Vagina (tissue), 2 donors: ENCODE measurements around the gene GSX2. TPM values are rescaled to one million over a fixed set of nuclear protein-coding genes. Genes with fewer than 3 reads are reported as not detected.
A peak's percentile ranks its signal among the peaks of the same experiment; 100 is the strongest.

Experiments
- DNase-seq, 2 donors: peaks; one replicate each; pipeline ENCODE4 v3.0.0-alpha.2; 2017; ENCODE audit errors: extremely low spot score in 2 of 2
- H3K27ac ChIP-seq: fragments of 200-600 bp; sonication (generic); one replicate; pipeline ENCODE4 v1.5.1; 2019
- H3K27me3 ChIP-seq: fragments of 200-600 bp; sonication (generic); one replicate; pipeline ENCODE4 v1.5.1; 2019
- H3K36me3 ChIP-seq, 2 donors: fragments of 200-600 bp; sonication (generic); one replicate each; pipeline ENCODE4 v1.5.1; 2017 to 2019
- H3K4me1 ChIP-seq: fragments of 200-600 bp; sonication (generic); one replicate; pipeline ENCODE4 v1.5.1; 2019
- H3K4me3 ChIP-seq, 2 donors: fragments of 200-600 bp; sonication (generic); 1 replicate in 1 of 2; 2 replicates in 1 of 2; pipeline ENCODE4 v1.5.1; 2016 to 2019
- H3K9me3 ChIP-seq: fragments of 200-600 bp; sonication (generic); one replicate; pipeline ENCODE4 v1.5.1; 2019
- POLR2A ChIP-seq, 2 donors: fragments of 450-650 bp; IDR thresholded peaks; one replicate each; pipeline ENCODE4 v1.6.1; 2017; ENCODE audit warnings: antibody characterized with exemption in 2 of 2, mild to moderate bottlenecking in 2 of 2, moderate library complexity in 2 of 2
- POLR2AphosphoS5 ChIP-seq, 2 donors: sonication (generic); formaldehyde crosslinking; IDR thresholded peaks; one replicate each; pipeline ENCODE4 v1.9.0; 2017; ENCODE audit warnings: antibody characterized with exemption in 2 of 2, mild to moderate bottlenecking in 2 of 2, low read depth in 1 of 2; ENCODE audit not compliant: insufficient read depth in 1 of 2
- intact Hi-C: fragments of 100-400 bp; cut with DNase I; formaldehyde crosslinking; loops from one replicate; pipeline ENCODE4 v1.15.1; 2023
- total RNA-seq: library from RNA; depleted of rRNA; stranded (reverse); fragments of >200 nt; gene quantifications from one replicate; pipeline ENCODE4 v1.2.3, GENCODE V29; 2016
- TF ChIP-seq, protein P1 (sequence below), 3 experiments: fragments of 450-650 bp in 2 of 3; fragments of 200-600 bp in 1 of 3; sonication (generic) in 1 of 3; IDR thresholded peaks; one replicate each; pipeline ENCODE4 v1.5.1; 2017 to 2019; ENCODE audit warnings: antibody characterized with exemption in 3 of 3, mild to moderate bottlenecking in 2 of 3, moderate library complexity in 2 of 3

GSX2 gene
- total RNA-seq, 1 donor from 2014 or later = not detected

DNA sequence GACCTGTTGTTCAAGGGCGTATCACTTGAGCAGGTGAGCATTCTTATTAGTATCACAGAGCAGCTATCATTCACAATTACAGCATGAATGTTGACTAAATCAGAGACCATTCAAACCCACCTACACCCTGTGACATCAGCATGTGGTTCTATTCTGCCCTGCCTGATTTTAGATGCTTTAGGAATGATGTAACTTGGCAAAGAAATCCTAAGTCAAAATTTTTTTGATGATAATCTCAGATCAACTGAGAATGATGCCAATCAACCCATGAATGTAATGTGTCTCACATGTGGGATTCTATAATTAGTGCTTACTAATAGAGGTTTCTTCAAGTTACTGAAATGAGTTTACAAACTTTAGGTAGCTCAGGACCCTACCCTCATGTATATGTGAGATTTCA is 22.2 kb upstream of the GSX2 start:
- Histone ChIP-seq H3K4me1 (peaks cover 5% of the 10 kb centered on the region), H3K9me3 (no peaks in the 10 kb centered on the region), H3K27me3 (no peaks in the 10 kb centered on the region), H3K4me3 (no peak overlapping the region), H3K36me3 (no peaks in the 10 kb centered on the region), H3K27ac (no peak overlapping the region)
- no peak for DNase-seq
- TF ChIP-seq POLR2A (IDR thresholded peaks at IDR 0.05) (no peak), POLR2AphosphoS5 (IDR thresholded peaks at IDR 0.05; ENCODE audit: insufficient read depth in 1 of 2, low read depth in 1 of 2) (no peak)
- TF ChIP-seq, protein P1, sequence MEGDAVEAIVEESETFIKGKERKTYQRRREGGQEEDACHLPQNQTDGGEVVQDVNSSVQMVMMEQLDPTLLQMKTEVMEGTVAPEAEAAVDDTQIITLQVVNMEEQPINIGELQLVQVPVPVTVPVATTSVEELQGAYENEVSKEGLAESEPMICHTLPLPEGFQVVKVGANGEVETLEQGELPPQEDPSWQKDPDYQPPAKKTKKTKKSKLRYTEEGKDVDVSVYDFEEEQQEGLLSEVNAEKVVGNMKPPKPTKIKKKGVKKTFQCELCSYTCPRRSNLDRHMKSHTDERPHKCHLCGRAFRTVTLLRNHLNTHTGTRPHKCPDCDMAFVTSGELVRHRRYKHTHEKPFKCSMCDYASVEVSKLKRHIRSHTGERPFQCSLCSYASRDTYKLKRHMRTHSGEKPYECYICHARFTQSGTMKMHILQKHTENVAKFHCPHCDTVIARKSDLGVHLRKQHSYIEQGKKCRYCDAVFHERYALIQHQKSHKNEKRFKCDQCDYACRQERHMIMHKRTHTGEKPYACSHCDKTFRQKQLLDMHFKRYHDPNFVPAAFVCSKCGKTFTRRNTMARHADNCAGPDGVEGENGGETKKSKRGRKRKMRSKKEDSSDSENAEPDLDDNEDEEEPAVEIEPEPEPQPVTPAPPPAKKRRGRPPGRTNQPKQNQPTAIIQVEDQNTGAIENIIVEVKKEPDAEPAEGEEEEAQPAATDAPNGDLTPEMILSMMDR (IDR thresholded peaks at IDR 0.05) = no peak
- intact Hi-C loops = no loop called here

DNA sequence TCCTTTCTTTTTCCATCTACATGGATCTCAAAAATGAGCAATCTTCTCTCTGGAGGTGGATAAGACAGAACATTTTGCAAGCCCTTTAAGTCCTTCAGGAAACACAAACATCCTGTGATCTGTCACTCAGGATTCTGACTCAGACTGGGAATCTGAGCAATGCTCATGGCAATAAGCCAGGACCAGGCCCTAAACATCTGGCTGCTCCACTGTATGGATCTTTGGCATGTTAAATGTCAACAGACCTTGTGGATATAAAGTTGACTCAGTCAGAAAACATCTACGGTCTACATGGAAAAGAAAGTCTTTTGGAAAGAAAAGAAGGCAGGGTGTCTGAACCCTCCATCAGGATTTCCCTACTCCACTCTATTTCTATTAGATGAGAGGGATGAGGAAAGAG is 17.8 kb upstream of the GSX2 start:
- TF ChIP-seq POLR2A (IDR thresholded peaks at IDR 0.05) = no peak
- TF ChIP-seq POLR2AphosphoS5 (IDR thresholded peaks at IDR 0.05; ENCODE audit: insufficient read depth in 1 of 2, low read depth in 1 of 2) = peak in 1 of 2 donors; percentile 65
- no peak overlapping the region for H3K27ac ChIP-seq
- intact Hi-C loops = no loop called here

DNA sequence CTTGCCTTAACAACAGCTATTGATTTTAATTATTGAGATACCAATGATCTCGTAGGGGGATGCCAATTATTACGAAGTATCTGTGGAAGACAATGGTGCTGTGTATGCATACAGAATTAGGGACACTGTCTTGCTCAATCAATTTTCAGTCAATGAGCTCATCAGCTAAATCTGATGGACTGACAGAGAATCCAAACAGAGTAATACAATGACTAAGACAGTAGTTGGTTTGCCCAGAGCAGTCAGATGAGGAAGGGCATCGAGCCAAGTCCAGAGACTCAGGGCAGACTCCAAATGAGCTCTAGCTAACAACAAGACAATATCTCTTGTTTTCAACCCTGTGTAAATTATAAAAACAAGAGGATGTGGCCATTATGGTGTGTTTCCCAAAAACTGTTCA is 14.7 kb upstream of the GSX2 start:
- H3K4me3 ChIP-seq = no peak overlapping the region
- TF ChIP-seq POLR2A (IDR thresholded peaks at IDR 0.05) (no peak), POLR2AphosphoS5 (IDR thresholded peaks at IDR 0.05; ENCODE audit: insufficient read depth in 1 of 2, low read depth in 1 of 2) (peak in 1 of 2 donors; percentile 16)
- H3K27me3 ChIP-seq = no peaks in the 10 kb centered on the region
- no peaks in the 10 kb centered on the region for H3K36me3 ChIP-seq
- H3K27ac ChIP-seq = no peak overlapping the region
- H3K4me1 ChIP-seq = peaks cover 5% of the 10 kb centered on the region
- DNase-seq = no peak
- H3K9me3 ChIP-seq = no peaks in the 10 kb centered on the region
- intact Hi-C loops = no loop called here

More for the DNA sequence above, 17.8 kb upstream of the GSX2 start:
- no peak for DNase-seq
- Histone ChIP-seq H3K27me3 (no peaks in the 10 kb centered on the region), H3K4me1 (peaks cover 5% of the 10 kb centered on the region), H3K4me3 (no peak overlapping the region), H3K9me3 (no peaks in the 10 kb centered on the region), H3K36me3 (no peaks in the 10 kb centered on the region)

DNA sequence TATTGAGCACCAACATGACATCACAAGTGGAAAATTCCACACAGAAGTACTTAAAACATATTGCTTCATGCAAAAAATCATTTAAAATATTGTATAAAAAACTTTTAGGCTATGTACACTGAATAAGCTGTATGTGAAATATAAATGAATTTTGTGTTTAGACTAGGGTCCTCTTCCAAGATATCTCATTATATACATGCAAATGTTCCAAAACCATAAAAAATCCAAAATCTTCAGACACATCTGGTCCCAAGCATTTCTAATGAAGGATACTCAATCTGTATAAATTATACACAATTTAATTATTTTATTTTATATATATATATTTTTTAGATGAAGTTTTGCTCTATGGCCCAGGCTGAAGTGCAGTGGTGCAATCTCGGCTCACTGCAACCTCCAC is 10.1 kb upstream of the GSX2 start:
- no peak for DNase-seq
- intact Hi-C loops = no loop called here

DNA sequence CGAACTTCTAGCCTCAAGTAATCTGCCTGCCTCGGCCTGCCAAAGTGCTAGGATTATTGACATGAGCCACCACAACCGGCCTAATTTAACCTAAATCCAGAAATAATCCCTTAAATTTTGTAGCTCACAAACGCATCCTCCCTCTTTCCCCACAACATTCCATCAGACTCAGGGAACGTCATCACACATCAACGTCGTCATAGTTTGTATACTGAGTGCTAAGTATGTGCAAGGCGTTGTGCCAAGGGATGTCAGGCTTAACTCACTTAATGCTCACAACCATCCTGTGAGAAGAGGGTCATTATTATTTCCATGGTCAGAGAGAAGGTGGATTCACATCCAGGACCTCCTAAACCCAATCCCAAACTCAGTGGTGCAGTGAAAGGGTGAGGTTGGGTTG is 9.6 kb upstream of the GSX2 start:
- H3K4me1 ChIP-seq = peaks cover 22% of the 10 kb centered on the region
- no peaks in the 10 kb centered on the region for H3K36me3 ChIP-seq
- no peaks in the 10 kb centered on the region for H3K9me3 ChIP-seq
- intact Hi-C loops = no loop called here
- DNase-seq = no peak
- H3K27me3 ChIP-seq = peaks cover 7% of the 10 kb centered on the region
- no peak overlapping the region for H3K27ac ChIP-seq
- H3K4me3 ChIP-seq = no peak overlapping the region
- no peak for TF ChIP-seq POLR2AphosphoS5 (IDR thresholded peaks at IDR 0.05; ENCODE audit: insufficient read depth in 1 of 2, low read depth in 1 of 2)
- TF ChIP-seq POLR2A (IDR thresholded peaks at IDR 0.05) = no peak
- TF ChIP-seq, protein P1 (IDR thresholded peaks at IDR 0.05) = no peak

More for the DNA sequence above, 10.1 kb upstream of the GSX2 start:
- TF ChIP-seq, protein P1 (IDR thresholded peaks at IDR 0.05) = no peak
- TF ChIP-seq POLR2A (IDR thresholded peaks at IDR 0.05) = no peak
- no peak for TF ChIP-seq POLR2AphosphoS5 (IDR thresholded peaks at IDR 0.05; ENCODE audit: insufficient read depth in 1 of 2, low read depth in 1 of 2)
- H3K9me3 ChIP-seq = no peaks in the 10 kb centered on the region
- no peak overlapping the region for H3K4me3 ChIP-seq
- H3K27ac ChIP-seq = no peak overlapping the region
- H3K27me3 ChIP-seq = peaks cover 1% of the 10 kb centered on the region
- H3K4me1 ChIP-seq = peaks cover 22% of the 10 kb centered on the region
- no peaks in the 10 kb centered on the region for H3K36me3 ChIP-seq

DNA sequence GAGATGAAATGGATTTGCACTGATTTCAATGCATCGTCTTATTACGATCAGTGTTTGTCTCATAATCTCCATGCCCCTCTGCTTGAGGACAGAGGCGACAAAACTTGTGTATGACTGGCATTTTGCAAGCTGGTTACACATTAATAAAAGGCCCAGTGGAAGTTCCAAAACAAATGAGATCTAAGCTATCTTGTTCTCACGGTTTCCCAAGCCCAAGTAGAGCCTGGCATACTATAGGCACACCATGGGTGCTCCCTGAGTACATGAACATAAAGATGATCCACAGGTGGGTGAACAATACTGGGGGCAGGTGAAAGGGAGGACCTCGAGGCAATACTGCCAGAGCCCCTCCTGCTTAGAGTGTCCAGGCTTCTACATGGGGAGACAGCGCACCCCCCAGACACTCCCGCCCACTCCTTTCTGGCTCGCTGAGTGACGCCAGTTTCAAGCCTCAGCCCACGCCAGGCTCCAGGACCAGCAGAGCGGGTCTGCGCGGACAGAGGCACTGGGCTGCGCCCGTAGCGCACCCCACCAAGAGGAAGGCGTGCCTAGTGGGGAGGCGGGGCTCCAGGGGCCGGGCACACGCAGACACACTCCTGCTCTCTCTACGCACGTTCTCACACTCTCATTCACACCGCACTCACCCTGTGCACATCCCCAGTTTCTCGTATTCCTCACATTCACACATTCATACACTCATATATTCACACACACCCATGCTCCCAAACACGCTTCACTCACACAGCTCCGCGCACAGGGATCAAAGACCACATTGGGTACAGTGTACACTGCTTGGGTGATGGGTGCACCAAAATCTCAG is 8.9 kb upstream of the GSX2 start:
- DNase-seq = no peak
- Histone ChIP-seq H3K4me1 (peaks cover 22% of the 10 kb centered on the region), H3K27ac (no peak overlapping the region), H3K36me3 (no peaks in the 10 kb centered on the region), H3K9me3 (no peaks in the 10 kb centered on the region), H3K27me3 (peaks cover 10% of the 10 kb centered on the region), H3K4me3 (peak overlapping the region; percentile 46 to 48)
- intact Hi-C loops = no loop called here
- TF ChIP-seq POLR2AphosphoS5 (IDR thresholded peaks at IDR 0.05; ENCODE audit: insufficient read depth in 1 of 2, low read depth in 1 of 2) (no peak), POLR2A (IDR thresholded peaks at IDR 0.05) (no peak)
- TF ChIP-seq, protein P1 (IDR thresholded peaks at IDR 0.05) = no peak
